DOHH2 (cell line): ENCODE data around the gene COX7C.

Source experiments
- CTCF ChIP-seq: fragments of 200-600 bp; sonication (generic); IDR thresholded peaks from one replicate; pipeline ENCODE4 v1.5.1; 2014; ENCODE audit warnings: antibody characterized with exemption, mild to moderate bottlenecking, low read depth, low read length; ENCODE audit not compliant: poor library complexity, severe bottlenecking
- EZH2phosphoT487 ChIP-seq: fragments of 200-600 bp; sonication (generic); IDR thresholded peaks from 2 replicates; pipeline ENCODE4 v1.6.1; 2017; ENCODE audit warnings: borderline replicate concordance, mild to moderate bottlenecking, antibody characterized with exemption, low read length, moderate library complexity, mixed read lengths

GRCh38 chr5:86570427-86571083, 47.2 kb upstream of the COX7C start:
- TF ChIP-seq CTCF (no peak), EZH2phosphoT487 (no peak)
